Measurements from ENCODE around the gene C1orf21. TPM values are rescaled to one million over a fixed set of nuclear protein-coding genes. Genes with fewer than 3 reads are reported as not detected.

Gene C1orf21, protein sequence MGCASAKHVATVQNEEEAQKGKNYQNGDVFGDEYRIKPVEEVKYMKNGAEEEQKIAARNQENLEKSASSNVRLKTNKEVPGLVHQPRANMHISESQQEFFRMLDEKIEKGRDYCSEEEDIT
- total RNA-seq, result 12.6 and 28.4 TPM in 2 replicates

GRCh38 chr1:184386312-184387068 lies at the start of gene C1orf21:
Gene C1orf21 (plus strand): TSS chr1:184387029. CDS start chr1:184477510, 90,481 bp downstream.

